Measurements from ENCODE around the gene DNAJC12.
"Not testable (repeated sequence)": the region's sequence is repeated elsewhere in the genome, so short reads cannot be mapped to it uniquely, and the experiment has no call there.

The DNAJC12 gene

GRCh38 chr10:67839951-67840350 is 2.0 kb upstream of the DNAJC12 start:
- DNase-seq (ENCODE audit: low read depth in 2 of 2): no peak

GRCh38 chr10:67839511-67839910 is 1.5 kb upstream of the DNAJC12 start:
- not testable (repeated sequence) for DNase-seq (ENCODE audit: low read depth in 2 of 2)

- DNase-seq (ENCODE audit: low read depth in 2 of 2): no peak
Measured at GRCh38 chr10:67836972-67837371, 1.0 kb downstream of the DNAJC12 start.

GRCh38 chr10:67836488-67836887 is 1.5 kb downstream of the DNAJC12 start:
- no peak for DNase-seq (ENCODE audit: low read depth in 2 of 2)

- DNase-seq (ENCODE audit: low read depth in 2 of 2): not testable (repeated sequence)
Measured at GRCh38 chr10:67835541-67836394, 2.2 kb downstream of the DNAJC12 start.

- DNase-seq (ENCODE audit: low read depth in 2 of 2): no peak
Measured at GRCh38 chr10:67834375-67834774, 3.6 kb downstream of the DNAJC12 start.

GRCh38 chr10:67827811-67828210 is 10.2 kb downstream of the DNAJC12 start:
- DNase-seq (ENCODE audit: low read depth in 2 of 2): no peak

- DNase-seq (ENCODE audit: low read depth in 2 of 2): no peak
Measured at GRCh38 chr10:67819768-67820204, 18.2 kb downstream of the DNAJC12 start.

GRCh38 chr10:67818323-67818722 is 19.7 kb downstream of the DNAJC12 start:
- DNase-seq (ENCODE audit: low read depth in 2 of 2): no peak

GRCh38 chr10:67816719-67817118 is 21.3 kb downstream of the DNAJC12 start:
- DNase-seq (ENCODE audit: low read depth in 2 of 2): no peak

- no peak for DNase-seq (ENCODE audit: low read depth in 2 of 2)
Measured at GRCh38 chr10:67815571-67816059, 22.4 kb downstream of the DNAJC12 start.

GRCh38 chr10:67812007-67812406 is 26.0 kb downstream of the DNAJC12 start:
- no peak for DNase-seq (ENCODE audit: low read depth in 2 of 2)

- DNase-seq (ENCODE audit: low read depth in 2 of 2): no peak
Measured at GRCh38 chr10:67809107-67809506, 28.9 kb downstream of the DNAJC12 start.

- no peak for DNase-seq (ENCODE audit: low read depth in 2 of 2)
Measured at GRCh38 chr10:67808704-67809103, 29.3 kb downstream of the DNAJC12 start.

GRCh38 chr10:67807855-67808456 is 30.0 kb downstream of the DNAJC12 start:
- no peak for DNase-seq (ENCODE audit: low read depth in 2 of 2)

- no peak for DNase-seq (ENCODE audit: low read depth in 2 of 2)
Measured at GRCh38 chr10:67804395-67804678, 33.7 kb downstream of the DNAJC12 start.

GRCh38 chr10:67803588-67804394 is 34.2 kb downstream of the DNAJC12 start:
- DNase-seq (ENCODE audit: low read depth in 2 of 2): no peak

GRCh38 chr10:67802767-67803538 is 35.0 kb downstream of the DNAJC12 start:
- DNase-seq (ENCODE audit: low read depth in 2 of 2): no peak

- DNase-seq (ENCODE audit: low read depth in 2 of 2): no peak
Measured at GRCh38 chr10:67801118-67801517, 36.9 kb downstream of the DNAJC12 start.

- no peak for DNase-seq (ENCODE audit: low read depth in 2 of 2)
Measured at GRCh38 chr10:67794909-67795460, 43.0 kb downstream of the DNAJC12 start.

- DNase-seq (ENCODE audit: low read depth in 2 of 2): no peak
Measured at GRCh38 chr10:67794256-67794655, 43.7 kb downstream of the DNAJC12 start.

All from stimulated activated CD8-positive, alpha-beta memory T cell treated with anti-CD3 and anti-CD28 coated beads, Interleukin-7, amount 100 ng/mL, for 4 hours (primary cell).